H1 (cell line): Measurements from ENCODE around the gene SH3PXD2A. TPM values are rescaled to one million over a fixed set of nuclear protein-coding genes. Genes with fewer than 3 reads are reported as not detected.
A peak's percentile ranks its signal among the peaks of the same experiment; 100 is the strongest.

Experiments
- CTCF ChIA-PET: fragments of 300-600 bp; sonication (Branson Sonifier 250); formaldehyde crosslinking; loops from one replicate; lab custom pipeline; 2021; ENCODE audit not compliant: partially characterized antibody; lab: Charles Lee
- POLR2A ChIA-PET: fragments of 300-600 bp; sonication (Branson Sonifier 250); formaldehyde crosslinking; loops from one replicate; lab custom pipeline; 2021; ENCODE audit warnings: inconsistent platforms; ENCODE audit not compliant: partially characterized antibody; lab: Charles Lee
- DNase-seq, 2 experiments: peaks; one replicate each; pipeline versions ENCODE4 v3.0.0 to v3.0.0-alpha.2; 2010 to 2022; ENCODE audit warnings: low spot score in 2 of 2, low read depth in 1 of 2, mixed read lengths in 1 of 2
- FAIRE-seq: peaks from 2 replicates; lab custom pipeline; 2011; peaks lifted over from hg19 to GRCh38; lab: Jason Lieb, UNC
- H2AFZ ChIP-seq: 2 replicates; pipeline ENCODE4 v1.8.1; 2012; ENCODE audit warnings: low read length, inconsistent platforms
- H2AK5ac ChIP-seq: 2 replicates; pipeline ENCODE4 v1.6.1; 2013; ENCODE audit warnings: low read depth, low read length
- H2BK120ac ChIP-seq: replicated peaks from 2 replicates; pipeline ENCODE3; 2013; ENCODE audit warnings: low read depth, low read length, inconsistent platforms
- H2BK12ac ChIP-seq: 2 replicates; pipeline ENCODE4 v1.6.1; 2013; ENCODE audit warnings: low read depth, low read length
- H2BK15ac ChIP-seq: 2 replicates; pipeline ENCODE4 v1.6.1; 2013; ENCODE audit warnings: low read length
- H2BK20ac ChIP-seq: 2 replicates; pipeline ENCODE4 v1.6.1; 2013; ENCODE audit warnings: low read length
- H2BK5ac ChIP-seq: 2 replicates; pipeline ENCODE4 v1.6.1; 2013; ENCODE audit warnings: low read depth, low read length
- H3K14ac ChIP-seq: 2 replicates; pipeline ENCODE4 v1.6.1; 2013; ENCODE audit warnings: inconsistent platforms; ENCODE audit not compliant: insufficient read length
- H3K18ac ChIP-seq: 2 replicates; pipeline ENCODE4 v1.6.1; 2013; ENCODE audit warnings: low read length; ENCODE audit errors: extremely low read depth
- H3K23ac ChIP-seq: 2 replicates; pipeline ENCODE4 v1.6.1; 2013; ENCODE audit warnings: inconsistent platforms; ENCODE audit not compliant: insufficient read length
- H3K23me2 ChIP-seq: 2 replicates; pipeline ENCODE4 v1.6.1; 2013; ENCODE audit warnings: low read depth, low read length
- H3K27ac ChIP-seq: 2 replicates; pipeline ENCODE4 v1.6.1; 2011; ENCODE audit warnings: low read depth, low read length, inconsistent platforms
- H3K27me3 ChIP-seq, 4 experiments: replicated peaks in 1 of 4; 1 replicate in 1 of 4; 2 replicates in 3 of 4; pipeline versions ENCODE4 v1.6.1 to v1.8.1; 2011 to 2013; ENCODE audit warnings: low read length in 3 of 4, mild to moderate bottlenecking in 3 of 4, inconsistent platforms in 2 of 4, mixed read lengths in 2 of 4, moderate library complexity in 1 of 4; ENCODE audit not compliant: control insufficient read depth in 3 of 4, insufficient read depth in 3 of 4; ENCODE audit errors: extremely low read depth in 1 of 4
- H3K36me3 ChIP-seq, 4 experiments: 2 replicates each; pipeline versions ENCODE4 v1.6.1 to v1.8.1; 2011 to 2013; ENCODE audit warnings: mild to moderate bottlenecking in 4 of 4, low read length in 3 of 4, moderate library complexity in 2 of 4, control low read depth in 1 of 4, inconsistent platforms in 1 of 4; ENCODE audit not compliant: insufficient read depth in 4 of 4, control insufficient read depth in 2 of 4
- H3K4ac ChIP-seq: replicated peaks from 2 replicates; pipeline ENCODE3; 2013; ENCODE audit warnings: low read length, low read depth, mixed read lengths, inconsistent platforms; ENCODE audit not compliant: insufficient read length
- H3K4me1 ChIP-seq, 4 experiments: replicated peaks in 1 of 4; 1 replicate in 1 of 4; 2 replicates in 3 of 4; pipeline versions ENCODE4 v1.6.1 to v1.8.1; 2011 to 2013; ENCODE audit warnings: low read length in 3 of 4, inconsistent platforms in 2 of 4, mixed read lengths in 1 of 4; ENCODE audit not compliant: insufficient read depth in 4 of 4, control insufficient read depth in 3 of 4
- H3K4me2 ChIP-seq, 2 experiments: 2 replicates each; pipeline versions ENCODE4 v1.6.1 to v1.8.1; 2011 to 2013; ENCODE audit warnings: low read depth in 2 of 2, low read length in 2 of 2, control low read depth in 1 of 2, inconsistent platforms in 1 of 2, mild to moderate bottlenecking in 1 of 2; ENCODE audit not compliant: insufficient read depth in 1 of 2
- H3K4me3 ChIP-seq, 4 experiments: fragments of 200-600, 300-600 bp in 1 of 4; sonication (generic), shearing (Covaris generic), sonication (Bioruptor Twin) in 1 of 4; 2 replicates each; pipeline versions ENCODE4 v1.5.1 to v1.8.1; 2011 to 2016; ENCODE audit warnings: low read length in 4 of 4, low read depth in 3 of 4, control low read depth in 2 of 4, inconsistent platforms in 2 of 4, mild to moderate bottlenecking in 2 of 4, mixed read lengths in 1 of 4, moderate library complexity in 1 of 4; ENCODE audit not compliant: insufficient read depth in 2 of 4; ENCODE audit errors: extremely low read depth in 1 of 4
- H3K56ac ChIP-seq: replicated peaks from 2 replicates; pipeline ENCODE3; 2013; ENCODE audit warnings: low read depth, mild to moderate bottlenecking, mixed read lengths, low read length, inconsistent platforms; ENCODE audit not compliant: insufficient read length
- H3K79me1 ChIP-seq: 2 replicates; pipeline ENCODE4 v1.6.1; 2013; ENCODE audit warnings: low read depth, low read length, control low read depth
- H3K79me2 ChIP-seq, 2 experiments: 2 replicates each; pipeline versions ENCODE4 v1.6.1 to v1.8.1; 2012 to 2013; ENCODE audit warnings: low read length in 2 of 2, mild to moderate bottlenecking in 2 of 2, inconsistent platforms in 1 of 2; ENCODE audit not compliant: insufficient read depth in 2 of 2, control insufficient read depth in 1 of 2
- H3K9ac ChIP-seq, 4 experiments: replicated peaks in 1 of 4; 1 replicate in 1 of 4; 2 replicates in 3 of 4; pipeline versions ENCODE4 v1.6.1 to v1.8.1; 2011 to 2013; ENCODE audit warnings: low read depth in 3 of 4, low read length in 3 of 4, control low read depth in 2 of 4, mild to moderate bottlenecking in 2 of 4, moderate library complexity in 2 of 4, inconsistent platforms in 1 of 4; ENCODE audit errors: extremely low read depth in 1 of 4
- H3K9me3 ChIP-seq, 2 experiments: 2 replicates each; pipeline versions ENCODE4 v1.6.1 to v1.8.1; 2012 to 2013; ENCODE audit warnings: mild to moderate bottlenecking in 2 of 2, moderate library complexity in 2 of 2, control low read depth in 1 of 2, inconsistent platforms in 1 of 2, low read depth in 1 of 2, low read length in 1 of 2, mixed read lengths in 1 of 2; ENCODE audit not compliant: insufficient read depth in 2 of 2
- H4K20me1 ChIP-seq, 2 experiments: replicated peaks in 1 of 2; 2 replicates each; pipeline versions ENCODE3 to v1.8.1; 2011 to 2013; ENCODE audit warnings: inconsistent platforms in 2 of 2, low read length in 2 of 2, mild to moderate bottlenecking in 1 of 2; ENCODE audit not compliant: insufficient read depth in 2 of 2, control insufficient read depth in 1 of 2
- H4K5ac ChIP-seq: 2 replicates; pipeline ENCODE4 v1.6.1; 2013; ENCODE audit warnings: low read length, low read depth, mixed read lengths, inconsistent platforms; ENCODE audit not compliant: insufficient read length
- H4K8ac ChIP-seq: 2 replicates; pipeline ENCODE4 v1.8.0; 2013; ENCODE audit warnings: mild to moderate bottlenecking, moderate library complexity, low read length, inconsistent platforms; ENCODE audit not compliant: insufficient read depth; ENCODE audit errors: extremely low read depth
- H4K91ac ChIP-seq: replicated peaks from 2 replicates; pipeline ENCODE3; 2013; ENCODE audit warnings: low read length, mixed read lengths, inconsistent platforms; ENCODE audit not compliant: insufficient read length
- GABPA ChIP-seq: IDR thresholded peaks from 2 replicates; pipeline ENCODE4 v1.6.1; 2011; ENCODE audit warnings: mild to moderate bottlenecking, low read length, moderate library complexity, borderline replicate concordance; ENCODE audit not compliant: insufficient read depth
- KDM4A ChIP-seq: IDR thresholded peaks from one replicate; pipeline ENCODE4 v1.7.1; 2012; ENCODE audit warnings: low read depth, mild to moderate bottlenecking, moderate library complexity, low read length, inconsistent platforms; ENCODE audit not compliant: severe bottlenecking
- WGBS, 2 experiments: shearing (Covaris generic) in 1 of 2; methylation state at CpG; one replicate each; pipeline versions ENCODE4 v1.1.6 to v1.1.7; 2013 to 2015; ENCODE audit warnings: low lambda C conversion rate in 2 of 2, mixed read lengths in 2 of 2, inconsistent platforms in 1 of 2, low coverage in 1 of 2, missing lambda C conversion rate in 1 of 2; ENCODE audit not compliant: insufficient replicate concordance in 2 of 2, insufficient coverage in 1 of 2, insufficient read length in 1 of 2; ENCODE audit errors: extremely low coverage in 1 of 2, missing lambda C conversion rate in 1 of 2; 5-methylcytosine and 5-hydroxymethylcytosine counted together
- polyA plus RNA-seq, 7 experiments: library from polyadenylated mRNA; depleted of rRNA in 3 of 7; stranded (reverse) in 5 of 7; unstranded in 2 of 7; fragments of >200 nt in 5 of 7; fragments of 200-250 nt in 2 of 7; gene quantifications; 1 replicate in 5 of 7; 2 replicates in 1 of 7; 4 replicates in 1 of 7; pipeline versions ENCODE4 v1.2.1 to v1.2.3, GENCODE V29; 2011 to 2013; ENCODE audit warnings: missing spikeins in 2 of 7, mixed read lengths in 2 of 7
- total RNA-seq: library from RNA; stranded (reverse); fragmentation: NEBNext Ultra II Directional; extraction: Animal tissue kit (Norgen Biotek cat#: 25700); gene quantifications from 2 replicates; pipeline ENCODE4 v1.2.1, GENCODE V29; 2021

SH3PXD2A gene
- total and polyA plus RNA-seq, 2 of the 8 experiments (the other 6 are each of a cell fraction or from before 2014, with no cell fraction given) = 5.4 to 16.3 TPM

GRCh38 chr10:103688491-103688890 is 166.9 kb downstream of the SH3PXD2A start:
- DNase-seq = no peak
- H3K4me2 ChIP-seq = no peak overlapping the region
- H3K4me3 ChIP-seq = no peak overlapping the region
- H2BK5ac ChIP-seq = no peak overlapping the region
- no peak overlapping the region for H3K27ac ChIP-seq
- H3K79me1 ChIP-seq = no peaks in the 10 kb centered on the region
- 61% methylated on average over 4 of the region's 4 CpGs; no CpG with 5 or more reads in 1 of the 2 experiments for WGBS, 2 experiments
- H2AFZ ChIP-seq = no peak overlapping the region
- H3K27me3 ChIP-seq = peaks cover under 1 to 16% (median 13%) of the 10 kb centered on the region in 4 experiments
- H4K8ac ChIP-seq = no peak overlapping the region
- H3K14ac ChIP-seq = no peak overlapping the region
- no peak overlapping the region for H4K5ac ChIP-seq
- no peak overlapping the region for H3K4ac ChIP-seq
- peaks cover 0 to 2% of the 10 kb centered on the region in 2 experiments for H4K20me1 ChIP-seq
- H3K36me3 ChIP-seq = no peaks in the 10 kb centered on the region
- ChIA-PET CTCF (interaction anchor here (1.1 to 15.0 kb wide), 12 partner anchors 9 to 169 kb away, joined by 3 to 448 read pairs (median 8); no protein-coding TSS in a partner anchor), POLR2A (no interaction called here)
- no peak overlapping the region for H3K18ac ChIP-seq
- H2BK15ac ChIP-seq = no peak overlapping the region
- H3K9ac ChIP-seq = no peak overlapping the region
- no peak overlapping the region for H2BK20ac ChIP-seq
- no peaks in the 10 kb centered on the region for H3K9me3 ChIP-seq
- H3K4me1 ChIP-seq = peaks cover 0 to 17% (median 6%) of the 10 kb centered on the region in 4 experiments; a peak in 5 of 7 replicates
- no peak overlapping the region for H2BK120ac ChIP-seq
- 0 out of 2 replicates have a peak overlapping the region, but pooled peaks have one; percentile 65 for H2AK5ac ChIP-seq
- no peak overlapping the region for H4K91ac ChIP-seq
- no peaks in the 10 kb centered on the region for H3K79me2 ChIP-seq
- no peak overlapping the region for H3K56ac ChIP-seq
- no peak overlapping the region for H2BK12ac ChIP-seq
- no peak overlapping the region for H3K23ac ChIP-seq
- H3K23me2 ChIP-seq = peaks cover 15% of the 10 kb centered on the region; the same call in 1 of the 2 replicates
- FAIRE-seq = no peak
- TF ChIP-seq GABPA (no peak), KDM4A (no peak)
